Activated CD8-positive, alpha-beta memory T cell treated with anti-CD3 and anti-CD28 coated beads, Interleukin-2, amount 10 ng/mL, durations not matched to agents 7 days and 5 days (primary cell): ENCODE measurements around the gene DICER1. TPM values are rescaled to one million over a fixed set of nuclear protein-coding genes. Genes with fewer than 3 reads are reported as not detected.
"Not testable (repeated sequence)": the region's sequence is repeated elsewhere in the genome, so short reads cannot be mapped to it uniquely, and the experiment has no call there.

Experiments
- ATAC-seq: fragments of 150-1000 bp; cut with Tn5 transposase; one replicate; pipeline ENCODE4 v1.10.0; 2021; ENCODE audit warnings: moderate library complexity
- CTCF ChIA-PET: fragments of 350-600 bp; sonication (Branson Sonifier 250); formaldehyde crosslinking; loops from one replicate; lab custom pipeline; 2021; ENCODE audit warnings: antibody characterized with exemption; lab: Charles Lee
- DNase-seq: peaks from one replicate; pipeline ENCODE4 v3.0.0-alpha.2; 2020
- H3K27ac Mint-ChIP-seq: one replicate; pipeline ENCODE4 v1.8.0; 2021; ENCODE audit warnings: mild to moderate bottlenecking, mixed read lengths
- H3K27me3 Mint-ChIP-seq: one replicate; pipeline ENCODE4 v1.8.0; 2021; ENCODE audit warnings: mixed read lengths
- H3K36me3 Mint-ChIP-seq: one replicate; pipeline ENCODE4 v1.8.0; 2021; ENCODE audit warnings: mild to moderate bottlenecking, mixed read lengths
- H3K4me1 Mint-ChIP-seq: one replicate; pipeline ENCODE4 v1.8.0; 2021; ENCODE audit warnings: mixed read lengths
- H3K4me3 Mint-ChIP-seq: one replicate; pipeline ENCODE4 v1.8.0; 2021; ENCODE audit warnings: mild to moderate bottlenecking, moderate library complexity, mixed read lengths
- H3K9me3 Mint-ChIP-seq: one replicate; pipeline ENCODE4 v1.8.0; 2022; ENCODE audit warnings: low read depth, mixed read lengths
- total RNA-seq, 2 experiments: library from RNA; stranded (reverse); gene quantifications; one replicate each; pipeline ENCODE4 v1.2.3, GENCODE V29; 2021

The DICER1 gene
- total RNA-seq, 2 experiments from 2014 or later: 61.4 to 75.6 TPM

- ATAC-seq (no peak), DNase-seq (no peak)
- no peaks in the 10 kb centered on the region for H3K4me1 Mint-ChIP-seq
- no peak overlapping the region for H3K4me3 Mint-ChIP-seq
- H3K27me3 Mint-ChIP-seq: peaks cover 32% of the 10 kb centered on the region
- CTCF ChIA-PET: no interaction called here
- no peak overlapping the region for H3K27ac Mint-ChIP-seq
- no peaks in the 10 kb centered on the region for H3K9me3 Mint-ChIP-seq
- no peaks in the 10 kb centered on the region for H3K36me3 Mint-ChIP-seq
These were observed 25.1 kb upstream of the DICER1 start for GRCh38 chr14:95182379-95182778.

- ATAC-seq: no peak
- no peak for DNase-seq
- H3K27ac Mint-ChIP-seq: no peak overlapping the region
- CTCF ChIA-PET: no interaction called here
- no peak overlapping the region for H3K4me3 Mint-ChIP-seq
- no peaks in the 10 kb centered on the region for H3K4me1 Mint-ChIP-seq
- peaks cover 22% of the 10 kb centered on the region for H3K27me3 Mint-ChIP-seq
- H3K36me3 Mint-ChIP-seq: no peaks in the 10 kb centered on the region
- H3K9me3 Mint-ChIP-seq: no peaks in the 10 kb centered on the region
These were observed 23.8 kb upstream of the DICER1 start for GRCh38 chr14:95180966-95181741.

- DNase-seq, ATAC-seq, H3K4me1 Mint-ChIP-seq, H3K27ac Mint-ChIP-seq, H3K9me3 Mint-ChIP-seq, H3K27me3 Mint-ChIP-seq, H3K4me3 Mint-ChIP-seq, H3K36me3 Mint-ChIP-seq, CTCF ChIA-PET: not testable (repeated sequence)
These were observed 18.3 kb upstream of the DICER1 start for GRCh38 chr14:95175670-95176069.

GRCh38 chr14:95174184-95174792 lies 17.0 kb upstream of the DICER1 start:
- peaks cover 4% of the 10 kb centered on the region for H3K27me3 Mint-ChIP-seq
- DNase-seq (no peak), ATAC-seq (no peak)
- H3K9me3 Mint-ChIP-seq: no peaks in the 10 kb centered on the region
- CTCF ChIA-PET: no interaction called here
- no peak overlapping the region for H3K27ac Mint-ChIP-seq
- no peak overlapping the region for H3K4me3 Mint-ChIP-seq
- H3K36me3 Mint-ChIP-seq: no peaks in the 10 kb centered on the region
- no peaks in the 10 kb centered on the region for H3K4me1 Mint-ChIP-seq

- no peaks in the 10 kb centered on the region for H3K4me1 Mint-ChIP-seq
- H3K27ac Mint-ChIP-seq: no peak overlapping the region
- no peak overlapping the region for H3K4me3 Mint-ChIP-seq
- CTCF ChIA-PET: no interaction called here
- H3K9me3 Mint-ChIP-seq: no peaks in the 10 kb centered on the region
- no peaks in the 10 kb centered on the region for H3K36me3 Mint-ChIP-seq
- H3K27me3 Mint-ChIP-seq: peaks cover 4% of the 10 kb centered on the region
- DNase-seq (no peak), ATAC-seq (no peak)
These were observed 16.2 kb upstream of the DICER1 start for GRCh38 chr14:95173518-95173917.

- H3K9me3 Mint-ChIP-seq: peaks cover 6% of the 10 kb centered on the region
- peaks cover 1% of the 10 kb centered on the region for H3K36me3 Mint-ChIP-seq
- ATAC-seq (no peak), DNase-seq (no peak)
- no peaks in the 10 kb centered on the region for H3K4me1 Mint-ChIP-seq
- H3K27me3 Mint-ChIP-seq: no peaks in the 10 kb centered on the region
- H3K27ac Mint-ChIP-seq: no peak overlapping the region
- CTCF ChIA-PET: no interaction called here
- H3K4me3 Mint-ChIP-seq: no peak overlapping the region
These were observed 9.8 kb upstream of the DICER1 start for GRCh38 chr14:95167177-95167576.

GRCh38 chr14:95165517-95165916 lies 8.2 kb upstream of the DICER1 start:
- Mint-ChIP-seq H3K36me3 (peaks cover 1% of the 10 kb centered on the region), H3K27me3 (no peaks in the 10 kb centered on the region), H3K4me3 (no peak overlapping the region), H3K9me3 (peaks cover 6% of the 10 kb centered on the region), H3K4me1 (no peaks in the 10 kb centered on the region), H3K27ac (no peak overlapping the region)
- ATAC-seq (no peak), DNase-seq (no peak)
- CTCF ChIA-PET: no interaction called here

- CTCF ChIA-PET: no interaction called here
- no peaks in the 10 kb centered on the region for H3K27me3 Mint-ChIP-seq
- H3K4me3 Mint-ChIP-seq: no peak overlapping the region
- DNase-seq (no peak), ATAC-seq (no peak)
- H3K4me1 Mint-ChIP-seq: no peaks in the 10 kb centered on the region
- peaks cover 6% of the 10 kb centered on the region for H3K9me3 Mint-ChIP-seq
- peaks cover 1% of the 10 kb centered on the region for H3K36me3 Mint-ChIP-seq
- H3K27ac Mint-ChIP-seq: no peak overlapping the region
These were observed 7.2 kb upstream of the DICER1 start for GRCh38 chr14:95164506-95164905.

- no peak overlapping the region for H3K27ac Mint-ChIP-seq
These were observed 6.3 kb upstream of the DICER1 start for GRCh38 chr14:95163666-95164065.

GRCh38 chr14:95163132-95163531 lies 5.8 kb upstream of the DICER1 start:
- H3K4me3 Mint-ChIP-seq: no peak overlapping the region
- peaks cover 1% of the 10 kb centered on the region for H3K36me3 Mint-ChIP-seq
- H3K4me1 Mint-ChIP-seq: peaks cover 5% of the 10 kb centered on the region
- ATAC-seq (no peak), DNase-seq (no peak)
- H3K27ac Mint-ChIP-seq: no peak overlapping the region
- no peaks in the 10 kb centered on the region for H3K27me3 Mint-ChIP-seq
- H3K9me3 Mint-ChIP-seq: peaks cover 6% of the 10 kb centered on the region
- CTCF ChIA-PET: no interaction called here

More at GRCh38 chr14:95163666-95164065, 6.3 kb upstream of the DICER1 start:
- ATAC-seq (no peak), DNase-seq (no peak)
- Mint-ChIP-seq H3K4me3 (no peak overlapping the region), H3K4me1 (peaks cover 2% of the 10 kb centered on the region), H3K36me3 (peaks cover 1% of the 10 kb centered on the region), H3K27me3 (no peaks in the 10 kb centered on the region), H3K9me3 (peaks cover 6% of the 10 kb centered on the region)
- CTCF ChIA-PET: no interaction called here

GRCh38 chr14:95162641-95163040 lies 5.3 kb upstream of the DICER1 start:
- DNase-seq (no peak), ATAC-seq (no peak)
- Mint-ChIP-seq H3K36me3 (peaks cover 1% of the 10 kb centered on the region), H3K27me3 (no peaks in the 10 kb centered on the region), H3K4me3 (no peak overlapping the region), H3K9me3 (peaks cover 6% of the 10 kb centered on the region), H3K27ac (no peak overlapping the region), H3K4me1 (peaks cover 8% of the 10 kb centered on the region)
- CTCF ChIA-PET: interaction anchor here (1.6 kb wide), 1 partner anchor 15 kb away, joined by 4 read pairs; no protein-coding TSS in a partner anchor

- DNase-seq (no peak), ATAC-seq (peak; percentile 50)
- no peaks in the 10 kb centered on the region for H3K27me3 Mint-ChIP-seq
- no peaks in the 10 kb centered on the region for H3K9me3 Mint-ChIP-seq
- H3K4me1 Mint-ChIP-seq: peaks cover 39% of the 10 kb centered on the region
- H3K36me3 Mint-ChIP-seq: peaks cover 17% of the 10 kb centered on the region
- peak overlapping the region; percentile 99 for H3K27ac Mint-ChIP-seq
- CTCF ChIA-PET: no interaction called here
- peak overlapping the region; percentile 90 for H3K4me3 Mint-ChIP-seq
These were observed 342 bp downstream of the DICER1 start for GRCh38 chr14:95157048-95157326.

- peak overlapping the region; percentile 82 for H3K4me3 Mint-ChIP-seq
- CTCF ChIA-PET: no interaction called here
- no peaks in the 10 kb centered on the region for H3K27me3 Mint-ChIP-seq
- peak overlapping the region; percentile 74 for H3K27ac Mint-ChIP-seq
- H3K9me3 Mint-ChIP-seq: no peaks in the 10 kb centered on the region
- H3K4me1 Mint-ChIP-seq: peaks cover 45% of the 10 kb centered on the region
- DNase-seq (peak; percentile 57), ATAC-seq (peak; percentile 29)
- peaks cover 19% of the 10 kb centered on the region for H3K36me3 Mint-ChIP-seq
These were observed 925 bp downstream of the DICER1 start for GRCh38 chr14:95156161-95157047.
